Smooth muscle cell (in vitro differentiated cells): Measurements from ENCODE around the gene SLC4A4. TPM values are rescaled to one million over a fixed set of nuclear protein-coding genes. Genes with fewer than 3 reads are reported as not detected.

Source experiments
- DNase-seq: peaks from one replicate; lab custom pipeline; 2025; ENCODE audit not compliant: unreplicated experiment; lab: John Stamatoyannopoulos, UW
- H2AFZ ChIP-seq: fragments of 200-600 bp; sonication (generic); 2 replicates; pipeline ENCODE4 v1.6.0; 2016; ENCODE audit warnings: antibody characterized with exemption, low read depth, mild to moderate bottlenecking
- H3F3A ChIP-seq: fragments of 200-600 bp; sonication (generic); 2 replicates; pipeline ENCODE4 v1.6.0; 2017; ENCODE audit warnings: antibody characterized with exemption, low read depth
- H3K27ac ChIP-seq: fragments of 200-600 bp; sonication (generic); 2 replicates; pipeline ENCODE4 v1.5.1; 2016; ENCODE audit warnings: low read depth, mild to moderate bottlenecking
- H3K27me3 ChIP-seq: fragments of 200-600 bp; sonication (generic); 2 replicates; pipeline ENCODE4 v1.6.1; 2016; ENCODE audit warnings: low read depth, mild to moderate bottlenecking
- H3K36me3 ChIP-seq: fragments of 200-600 bp; sonication (generic); 2 replicates; pipeline ENCODE4 v1.5.1; 2016; ENCODE audit warnings: low read depth
- H3K4me1 ChIP-seq: fragments of 200-600 bp; sonication (generic); 2 replicates; pipeline ENCODE4 v1.5.1; 2016; ENCODE audit warnings: low read depth
- H3K4me2 ChIP-seq: fragments of 200-600 bp; sonication (generic); 2 replicates; pipeline ENCODE4 v1.6.0; 2016; ENCODE audit warnings: mild to moderate bottlenecking
- H3K4me3 ChIP-seq: fragments of 200-600 bp; sonication (generic); 2 replicates; pipeline ENCODE4 v1.5.1; 2016; ENCODE audit warnings: mild to moderate bottlenecking
- H3K79me2 ChIP-seq: fragments of 200-600 bp; sonication (generic); 2 replicates; pipeline ENCODE4 v1.6.0; 2016; ENCODE audit warnings: low read depth, mild to moderate bottlenecking
- H3K9ac ChIP-seq: fragments of 200-600 bp; sonication (generic); 2 replicates; pipeline ENCODE4 v1.6.0; 2016; ENCODE audit warnings: low read depth
- H3K9me3 ChIP-seq: fragments of 200-600 bp; sonication (generic); replicated peaks from 2 replicates; pipeline ENCODE4 v1.5.1; 2016; ENCODE audit warnings: low read depth
- H4K20me1 ChIP-seq: fragments of 200-600 bp; sonication (generic); 2 replicates; pipeline ENCODE4 v1.6.0; 2016; ENCODE audit warnings: low read depth
- CTCF ChIP-seq: fragments of 200-600 bp; sonication (generic); IDR thresholded peaks from 2 replicates; pipeline ENCODE4 v1.5.1; 2017; ENCODE audit warnings: borderline replicate concordance, mild to moderate bottlenecking, antibody characterized with exemption; ENCODE audit not compliant: insufficient read depth, poor library complexity, severe bottlenecking
- WGBS: methylation state at CpG from one replicate; pipeline ENCODE4 v1.1.7; 2016; ENCODE audit warnings: low lambda C conversion rate; 5-methylcytosine and 5-hydroxymethylcytosine counted together
- polyA plus RNA-seq: library from polyadenylated mRNA; unstranded; fragments of >200 nt; fragmentation: Nextera tagmentation; extraction: Ambion mirVana; gene quantifications from 2 replicates; pipeline ENCODE4 v1.2.1, GENCODE V29; 2016
- total RNA-seq: library from RNA; depleted of rRNA; stranded (reverse); fragments of >200 nt; gene quantifications from 2 replicates; pipeline ENCODE4 v1.2.3, GENCODE V29; 2014

The SLC4A4 gene
- total and polyA plus RNA-seq, 2 experiments from 2014 or later = 1.2 to 4.1 TPM

- Histone ChIP-seq H3K27me3 (no peaks in the 10 kb centered on the region), H3K36me3 (no peaks in the 10 kb centered on the region), H2AFZ (no peak overlapping the region), H3F3A (no peaks in the 10 kb centered on the region), H3K4me2 (no peak overlapping the region), H3K9ac (no peak overlapping the region), H3K4me1 (peaks cover 5% of the 10 kb centered on the region), H4K20me1 (no peaks in the 10 kb centered on the region), H3K27ac (no peak overlapping the region), H3K9me3 (no peaks in the 10 kb centered on the region), H3K4me3 (no peak overlapping the region), H3K79me2 (no peaks in the 10 kb centered on the region)
- DNase-seq = no peak
- 94% methylated on average over 3 of the region's 3 CpGs for WGBS
- no peak for TF ChIP-seq CTCF
Measured at GRCh38 chr4:71476240-71476639, 137.4 kb downstream of the SLC4A4 start.

GRCh38 chr4:71486550-71487343 is 147.9 kb downstream of the SLC4A4 start:
- Histone ChIP-seq H4K20me1 (no peaks in the 10 kb centered on the region), H3K36me3 (no peaks in the 10 kb centered on the region), H3K9me3 (no peaks in the 10 kb centered on the region), H3K4me3 (no peak overlapping the region), H3K27me3 (no peaks in the 10 kb centered on the region), H3K9ac (no peak overlapping the region), H2AFZ (no peak overlapping the region), H3K79me2 (no peaks in the 10 kb centered on the region), H3K27ac (no peak overlapping the region), H3F3A (no peaks in the 10 kb centered on the region), H3K4me1 (no peaks in the 10 kb centered on the region), H3K4me2 (peak overlapping the region; percentile 26)
- no peak for TF ChIP-seq CTCF
- DNase-seq = no peak
- WGBS = 80% methylated on average over 4 of the region's 4 CpGs

- Histone ChIP-seq H3K9ac (no peak overlapping the region), H3K36me3 (no peaks in the 10 kb centered on the region), H3K9me3 (no peaks in the 10 kb centered on the region), H3K4me1 (no peaks in the 10 kb centered on the region), H3F3A (no peaks in the 10 kb centered on the region), H3K79me2 (no peaks in the 10 kb centered on the region), H3K4me2 (peak overlapping the region; percentile 26), H3K27me3 (no peaks in the 10 kb centered on the region), H2AFZ (no peak overlapping the region), H3K27ac (no peak overlapping the region), H3K4me3 (no peak overlapping the region), H4K20me1 (no peaks in the 10 kb centered on the region)
- no peak for DNase-seq
- no peak for TF ChIP-seq CTCF
- WGBS = 64% methylated on average over 4 of the region's 4 CpGs
Measured at GRCh38 chr4:71487344-71487920, 148.6 kb downstream of the SLC4A4 start.
